ENCODE data around the gene CRTC1.

GRCh38 chr19:18709546-18709945 is 26.1 kb downstream of the CRTC1 start:
- no peak for TF ChIP-seq POLR2A (IDR thresholded peaks at IDR 0.05)
- no peak for TF ChIP-seq CTCF (IDR thresholded peaks at IDR 0.05)

Data from heart left ventricle (tissue), 13 donors.